ENCODE data around the gene GTF3C6.
"Not testable (repeated sequence)": the region's sequence is repeated elsewhere in the genome, so short reads cannot be mapped to it uniquely, and the experiment has no call there.

The GTF3C6 gene, protein sequence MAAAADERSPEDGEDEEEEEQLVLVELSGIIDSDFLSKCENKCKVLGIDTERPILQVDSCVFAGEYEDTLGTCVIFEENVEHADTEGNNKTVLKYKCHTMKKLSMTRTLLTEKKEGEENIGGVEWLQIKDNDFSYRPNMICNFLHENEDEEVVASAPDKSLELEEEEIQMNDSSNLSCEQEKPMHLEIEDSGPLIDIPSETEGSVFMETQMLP

DNA sequence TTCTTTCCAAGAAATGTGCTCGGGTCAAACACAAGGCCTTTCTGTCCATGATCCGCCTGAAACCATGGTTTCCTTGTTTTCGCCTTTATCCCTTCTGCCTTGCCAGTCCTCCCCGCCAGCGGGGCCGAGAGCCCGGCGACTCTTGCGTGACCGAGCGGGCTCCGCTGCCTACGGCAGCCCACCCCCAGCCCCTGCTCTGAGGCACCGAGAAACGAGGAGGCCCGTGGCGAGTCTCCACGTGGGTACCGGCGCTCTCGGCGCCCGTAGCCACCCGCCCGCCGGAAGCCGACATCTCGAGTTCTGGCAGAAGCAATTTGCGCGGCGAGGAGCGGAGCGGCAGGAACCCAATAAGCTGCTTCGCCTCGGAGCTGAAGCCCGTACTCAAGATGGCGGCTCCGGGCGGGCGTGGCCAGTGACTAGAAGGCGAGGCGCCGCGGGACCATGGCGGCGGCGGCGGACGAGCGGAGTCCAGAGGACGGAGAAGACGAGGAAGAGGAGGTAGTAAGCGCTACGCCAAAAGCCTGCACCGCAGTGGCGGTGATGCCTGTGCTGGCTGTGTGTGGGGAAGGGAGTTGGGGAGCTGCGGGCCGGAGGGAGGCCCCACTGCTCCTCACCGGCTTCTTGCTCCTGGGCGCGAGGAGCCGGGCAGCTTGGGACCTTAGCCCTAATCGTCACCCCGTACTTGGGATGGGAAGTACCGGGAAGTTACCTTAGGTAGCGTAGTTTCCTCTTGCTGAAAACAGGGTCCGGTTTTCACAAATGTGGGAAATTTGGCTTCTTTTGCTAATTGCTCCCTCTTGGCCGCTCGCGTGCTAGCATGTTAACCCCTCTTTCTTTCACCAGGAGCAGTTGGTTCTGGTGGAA is at the start of gene GTF3C6:
Gene GTF3C6 (plus strand): TSS at position 378 of the 864 bp plus-strand sequence. CDS start 64 bp downstream, at position 442.
- in situ Hi-C loops (cut with MboI; ENCODE audit: low sequenced_read_pairs): no loop called here

DNA sequence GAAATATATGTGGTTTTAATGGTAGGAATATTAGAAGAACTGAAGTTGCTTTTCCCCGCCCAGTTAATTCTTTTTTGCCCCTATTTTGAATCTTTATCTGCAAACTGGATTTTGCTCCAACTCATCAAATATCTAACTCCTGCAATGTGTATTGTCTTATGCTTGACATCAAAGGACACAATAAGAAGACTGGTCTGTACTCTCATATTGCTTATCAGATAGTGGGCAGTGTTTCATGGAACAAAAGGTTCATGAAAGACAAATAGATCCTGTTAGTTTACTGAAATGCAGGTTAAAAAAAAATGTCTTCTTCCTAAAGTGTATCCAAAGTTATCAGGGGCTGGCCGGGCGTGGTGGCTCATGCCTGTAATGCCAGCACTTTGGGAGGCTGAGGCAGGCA is 27.7 kb upstream of the GTF3C6 start:
- in situ Hi-C loops (cut with MboI; ENCODE audit: low sequenced_read_pairs): no loop called here

DNA sequence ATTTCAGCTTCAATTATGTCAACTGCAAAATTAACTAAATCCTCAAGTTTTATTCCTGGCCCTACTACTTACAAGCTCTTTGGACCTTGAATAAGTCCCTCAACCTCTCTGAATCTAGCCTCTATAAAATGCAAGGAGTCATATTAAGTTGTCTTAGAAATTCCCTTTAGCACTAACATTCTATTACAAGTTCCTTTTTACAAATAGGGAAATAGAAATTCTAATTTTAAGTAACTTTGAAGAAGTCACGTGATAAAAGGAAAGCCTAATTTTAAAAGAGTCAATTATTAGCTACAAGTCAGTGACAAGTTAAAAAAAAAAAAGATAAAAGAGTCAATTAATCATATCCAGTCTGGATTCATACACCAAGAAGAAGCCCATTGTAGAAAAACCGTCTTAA is 24.6 kb upstream of the GTF3C6 start:
- in situ Hi-C loops (cut with MboI; ENCODE audit: low sequenced_read_pairs): no loop called here

DNA sequence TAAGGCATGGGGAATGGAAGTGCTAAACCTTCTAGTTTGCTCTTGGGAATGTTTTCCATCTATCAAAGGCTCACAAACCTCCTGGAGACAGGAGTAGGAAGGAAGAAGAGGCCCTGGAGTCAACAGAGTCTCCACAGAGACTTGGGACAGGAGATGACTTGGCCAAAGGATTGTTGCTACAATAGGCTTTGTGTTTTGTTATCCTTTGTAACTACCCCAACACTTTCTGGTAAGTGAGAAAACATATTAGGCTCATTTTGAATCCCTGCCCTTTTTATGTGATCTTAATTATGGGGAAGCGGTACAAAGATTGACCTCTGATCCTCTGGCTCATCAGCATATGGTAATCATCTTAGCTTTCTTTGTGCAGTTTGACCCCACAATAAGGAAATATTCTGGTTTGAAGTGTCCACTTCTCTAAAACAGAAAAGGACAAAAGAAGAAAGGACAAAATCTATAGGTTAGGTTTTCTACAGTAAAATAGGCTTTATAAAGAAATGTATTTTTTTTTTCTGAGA is 24.1 kb upstream of the GTF3C6 start:
- in situ Hi-C loops (cut with MboI; ENCODE audit: low sequenced_read_pairs): no loop called here

DNA sequence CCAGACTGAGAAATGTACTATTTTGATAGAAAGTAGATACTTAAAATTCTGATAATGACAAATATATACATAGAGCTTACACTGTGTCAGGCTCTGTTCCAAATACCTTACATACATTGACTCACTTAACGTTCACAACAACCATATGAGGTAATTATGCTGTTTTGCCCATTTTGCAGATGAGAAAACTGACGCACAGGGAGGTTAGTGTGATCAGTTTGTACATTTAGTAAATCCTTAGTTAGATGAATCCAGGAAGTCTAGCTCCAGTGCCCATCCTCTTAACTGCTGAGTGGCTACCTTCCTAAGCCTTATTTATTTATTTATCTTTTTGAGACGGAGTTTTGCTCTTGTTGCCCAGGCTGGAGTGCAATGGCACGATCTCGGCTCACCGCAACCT is 23.3 kb upstream of the GTF3C6 start:
- in situ Hi-C loops (cut with MboI; ENCODE audit: low sequenced_read_pairs): no loop called here

DNA sequence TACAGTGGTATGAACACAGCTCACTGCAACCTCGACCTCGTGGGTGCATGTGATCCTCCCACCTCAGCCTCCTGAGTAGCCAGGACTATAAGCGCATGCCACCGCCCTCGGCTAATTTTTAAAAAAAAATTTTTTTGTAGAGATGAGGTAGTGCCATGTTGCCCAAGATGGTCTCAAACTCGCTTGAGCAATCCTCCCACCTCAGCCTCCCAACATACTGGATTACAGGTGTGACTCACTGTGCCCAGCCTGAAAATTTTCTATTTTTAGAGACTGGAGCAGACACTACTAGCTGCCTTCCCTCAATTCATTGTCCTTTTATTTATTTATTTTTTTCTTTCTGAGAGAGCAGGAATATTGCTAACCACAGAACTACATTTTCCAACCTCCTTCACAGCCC is 20.3 kb upstream of the GTF3C6 start:
- in situ Hi-C loops (cut with MboI; ENCODE audit: low sequenced_read_pairs): no loop called here

DNA sequence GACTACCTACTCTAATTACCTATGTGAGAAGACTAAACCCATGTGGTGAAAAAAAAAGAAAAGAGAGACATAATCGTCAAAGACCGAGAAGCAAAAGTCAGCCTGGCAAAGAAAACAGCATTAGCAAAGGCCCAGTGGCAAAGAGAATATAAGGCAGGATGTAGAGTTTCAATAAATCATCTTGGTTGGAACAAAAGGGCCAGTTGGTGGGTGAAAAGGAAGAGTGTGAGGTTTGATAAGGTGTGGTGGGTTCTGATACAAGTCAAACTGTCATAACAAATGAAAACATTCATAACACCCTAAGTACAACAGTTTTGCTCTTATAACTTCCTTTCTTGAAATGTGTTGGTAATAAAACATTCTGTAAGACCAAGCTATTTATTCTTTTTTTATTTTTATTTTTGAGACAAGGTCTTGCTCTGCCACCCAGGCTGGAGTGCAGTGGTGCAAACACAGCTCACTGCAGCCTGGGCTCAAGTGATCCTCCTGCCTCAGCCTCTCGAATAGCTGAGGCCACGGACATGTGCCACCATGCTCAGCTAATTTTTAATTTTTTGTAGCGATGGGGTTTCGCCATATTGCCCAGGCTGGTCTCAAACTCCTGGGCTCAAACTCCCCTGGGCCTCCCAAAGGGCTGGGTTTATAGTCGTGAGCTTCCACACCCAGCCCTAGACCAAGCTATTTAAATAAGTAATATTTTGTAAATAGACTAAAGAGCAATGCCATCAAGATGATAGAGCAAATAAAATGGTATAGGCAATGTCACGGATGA is 18.9 kb upstream of the GTF3C6 start:
- in situ Hi-C loops (cut with MboI; ENCODE audit: low sequenced_read_pairs): no loop called here

DNA sequence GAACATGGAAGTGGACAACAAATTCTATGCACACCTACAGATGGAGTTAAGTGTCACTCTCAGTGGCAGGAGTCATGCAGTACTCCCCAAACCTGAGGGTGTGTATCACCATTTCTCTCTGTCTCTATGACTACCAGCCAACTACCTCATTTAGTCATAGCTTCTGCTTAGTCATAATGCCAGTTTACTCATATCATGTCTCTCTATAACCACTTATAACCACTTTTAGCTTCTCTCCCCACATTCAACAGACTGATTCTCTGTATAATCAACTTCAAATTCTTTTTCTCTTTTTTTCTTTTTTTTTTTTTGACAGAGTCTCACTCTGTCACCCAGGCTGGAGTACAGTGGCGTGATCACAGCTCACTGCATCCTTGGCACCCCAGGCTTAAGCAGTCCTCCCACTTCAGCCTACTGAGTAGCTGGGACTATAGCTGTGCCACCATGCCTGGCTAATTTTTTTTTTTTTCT is 13.8 kb upstream of the GTF3C6 start:
- in situ Hi-C loops (cut with MboI; ENCODE audit: low sequenced_read_pairs): no loop called here

DNA sequence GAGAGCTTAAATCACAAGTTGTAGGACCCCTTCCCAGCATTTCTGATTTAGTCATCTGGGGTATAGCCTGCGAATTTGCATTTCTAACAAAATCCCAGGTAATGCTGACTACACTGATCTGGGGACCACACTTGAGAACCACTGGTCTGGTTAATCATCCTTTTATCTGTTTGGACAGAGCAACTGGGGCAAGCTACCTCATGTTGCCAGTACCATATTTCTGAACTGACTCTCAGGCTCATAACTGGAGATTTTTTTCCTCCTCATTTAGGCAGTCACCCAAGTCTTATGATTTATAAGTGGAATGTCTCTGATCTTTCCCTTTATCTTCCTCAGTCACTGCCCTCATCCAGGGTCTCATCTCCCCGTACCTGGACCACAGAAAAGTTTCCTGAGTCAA is 12.0 kb upstream of the GTF3C6 start:
- in situ Hi-C loops (cut with MboI; ENCODE audit: low sequenced_read_pairs): no loop called here

DNA sequence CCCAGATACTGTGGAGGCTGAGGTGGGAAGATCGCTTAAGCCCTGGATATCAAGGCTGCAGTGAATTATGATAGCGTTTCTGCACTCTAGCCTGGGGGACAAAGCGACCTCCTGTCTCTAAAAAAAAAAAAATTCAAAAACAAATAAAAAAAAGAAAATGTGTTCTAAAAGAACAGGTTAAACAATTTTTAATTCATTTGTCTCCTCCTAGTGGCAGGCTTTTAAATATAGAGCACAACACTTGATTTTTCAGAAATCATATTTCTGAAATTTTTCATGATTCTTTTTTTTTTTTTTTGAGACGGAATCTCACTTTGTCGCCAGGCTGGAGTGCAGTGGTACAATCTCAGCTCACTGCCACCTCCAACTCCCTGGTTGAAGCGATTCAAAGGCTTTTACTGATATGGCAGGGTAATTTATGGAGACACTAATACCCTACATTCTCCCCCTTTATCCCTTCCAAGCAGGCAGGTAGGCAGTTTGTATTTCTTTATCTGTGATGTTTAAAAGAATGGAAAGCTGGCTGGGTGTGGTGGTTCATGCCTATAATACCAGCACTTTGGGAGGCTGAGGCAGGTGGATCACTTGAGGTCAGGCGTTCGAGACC is 8.7 kb upstream of the GTF3C6 start:
- in situ Hi-C loops (cut with MboI; ENCODE audit: low sequenced_read_pairs): no loop called here

DNA sequence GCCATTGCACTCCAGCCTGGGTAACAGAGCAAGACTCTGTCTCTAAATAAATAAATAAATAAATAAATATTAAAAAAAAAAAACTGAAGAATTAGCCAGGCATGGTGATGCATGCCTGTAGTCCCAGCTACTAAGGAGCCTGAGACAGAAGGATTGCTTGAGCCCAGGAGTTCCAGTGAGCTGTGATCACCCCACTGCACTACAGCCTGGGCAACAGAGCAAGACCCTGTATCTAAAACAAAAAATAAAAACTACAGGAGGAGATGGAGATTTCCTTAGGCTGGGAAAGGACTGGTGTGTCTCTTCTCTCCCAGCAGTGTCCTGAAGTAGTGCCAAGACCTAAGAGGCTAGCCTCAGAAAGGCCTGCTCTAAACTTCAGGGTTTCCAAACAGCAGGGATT is 8.1 kb upstream of the GTF3C6 start:
- in situ Hi-C loops (cut with MboI; ENCODE audit: low sequenced_read_pairs): no loop called here

DNA sequence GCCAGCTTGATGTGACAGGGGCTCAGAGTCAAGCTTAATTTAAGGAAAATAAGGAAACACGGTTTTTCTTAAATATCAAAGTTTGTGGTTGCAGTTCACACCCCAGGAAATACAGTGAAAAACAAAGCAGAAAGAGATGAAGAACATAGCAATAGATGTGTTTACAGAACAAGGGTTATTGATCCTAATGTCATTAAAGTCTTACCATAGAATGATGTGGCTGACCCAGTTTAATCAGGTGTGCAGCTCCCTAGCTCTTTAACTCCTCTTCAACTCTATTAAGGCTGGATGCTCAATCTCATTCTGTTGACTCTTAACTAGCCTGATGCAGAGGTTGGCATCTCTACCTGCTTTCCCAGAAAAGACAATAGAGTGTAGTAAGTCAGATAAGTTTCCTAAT is 7.5 kb upstream of the GTF3C6 start:
- in situ Hi-C loops (cut with MboI; ENCODE audit: low sequenced_read_pairs): no loop called here

DNA sequence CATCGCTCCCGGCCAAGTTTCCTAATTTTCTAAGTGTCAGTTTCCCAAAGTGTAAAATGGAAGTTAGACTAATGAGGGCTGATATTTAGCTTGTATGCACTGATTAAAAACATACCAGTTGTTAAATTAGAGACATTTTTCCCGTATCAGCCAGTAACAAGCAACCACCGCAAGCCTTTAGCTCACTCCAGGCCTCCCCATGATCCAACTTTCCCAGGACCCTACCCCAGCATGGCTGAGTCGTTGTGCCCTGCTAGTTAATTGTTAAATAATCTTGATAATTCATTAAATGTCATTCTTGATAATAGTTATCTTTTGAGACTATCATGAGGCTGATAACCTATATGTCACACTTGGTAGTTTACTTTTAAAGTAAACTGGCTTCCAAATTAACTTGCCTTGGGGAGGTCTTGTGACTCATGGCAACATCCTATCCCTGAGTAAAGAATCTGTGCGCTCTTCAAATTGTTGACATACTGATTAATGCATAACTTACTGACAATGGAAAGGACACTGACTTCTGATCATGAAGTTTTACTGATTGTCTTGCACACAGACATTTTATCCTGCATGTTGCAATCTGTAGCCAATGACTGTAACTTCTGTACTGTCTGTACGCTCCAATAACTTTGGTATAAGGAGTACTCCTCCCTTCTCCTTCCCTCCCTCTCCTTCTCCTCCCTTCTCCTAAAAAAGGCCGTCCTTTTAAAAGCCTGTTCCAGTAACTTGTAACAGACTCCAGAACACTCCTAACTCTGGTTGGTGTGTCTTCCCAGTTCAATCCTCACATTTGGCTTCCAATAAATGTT is 6.3 kb upstream of the GTF3C6 start:
- in situ Hi-C loops (cut with MboI; ENCODE audit: low sequenced_read_pairs): no loop called here

DNA sequence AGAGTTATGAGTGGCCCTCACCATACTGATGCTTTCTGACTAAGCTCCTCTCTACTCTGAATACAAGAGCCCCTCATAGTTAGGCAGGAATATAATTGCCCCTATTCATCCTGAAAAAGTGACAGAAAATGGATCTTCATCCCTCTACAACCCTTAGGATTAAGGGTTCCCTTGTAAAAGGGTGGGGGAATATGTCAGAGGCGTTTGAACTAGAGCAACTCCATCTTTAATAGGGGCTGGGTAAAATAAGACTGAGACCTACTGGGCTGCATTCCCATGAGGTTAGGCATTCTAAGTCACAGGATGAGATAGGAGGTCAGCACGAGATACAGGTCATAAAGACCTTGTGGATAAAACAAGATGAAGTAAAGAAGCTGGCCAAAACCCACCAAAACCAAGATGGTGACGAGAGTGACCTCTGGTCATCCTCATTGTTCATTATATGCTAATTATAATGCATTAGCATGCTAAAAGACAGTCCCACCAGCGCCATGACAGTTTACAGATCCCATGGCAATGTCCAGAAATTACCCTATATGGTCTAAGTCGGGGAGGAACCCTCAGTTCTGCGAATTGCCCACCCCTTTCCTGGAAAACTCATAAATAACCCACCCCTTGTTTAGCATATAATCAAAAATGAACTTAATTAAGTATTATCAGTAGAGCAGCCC is 4.7 kb upstream of the GTF3C6 start:
- in situ Hi-C loops (cut with MboI; ENCODE audit: low sequenced_read_pairs): no loop called here

DNA sequence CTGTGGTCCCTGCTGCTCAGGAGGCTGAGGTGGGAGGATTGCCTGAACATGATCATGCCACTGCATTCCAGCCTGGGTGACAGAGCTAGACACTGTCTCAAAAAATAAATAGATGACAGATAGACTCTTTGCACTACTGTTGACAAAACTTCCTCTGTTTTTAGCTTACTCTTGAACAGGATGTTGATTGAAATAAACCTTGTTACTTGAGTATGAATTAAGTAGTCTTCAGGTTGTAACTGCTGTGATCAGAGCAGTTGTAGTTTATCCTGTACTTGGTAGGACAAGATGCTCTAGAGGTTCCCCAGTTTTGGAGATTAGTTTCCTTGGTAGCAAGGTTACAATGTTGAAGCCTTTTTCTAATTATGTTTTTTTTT is 1.5 kb downstream of the GTF3C6 start:
- in situ Hi-C loops (cut with MboI; ENCODE audit: low sequenced_read_pairs): no loop called here

DNA sequence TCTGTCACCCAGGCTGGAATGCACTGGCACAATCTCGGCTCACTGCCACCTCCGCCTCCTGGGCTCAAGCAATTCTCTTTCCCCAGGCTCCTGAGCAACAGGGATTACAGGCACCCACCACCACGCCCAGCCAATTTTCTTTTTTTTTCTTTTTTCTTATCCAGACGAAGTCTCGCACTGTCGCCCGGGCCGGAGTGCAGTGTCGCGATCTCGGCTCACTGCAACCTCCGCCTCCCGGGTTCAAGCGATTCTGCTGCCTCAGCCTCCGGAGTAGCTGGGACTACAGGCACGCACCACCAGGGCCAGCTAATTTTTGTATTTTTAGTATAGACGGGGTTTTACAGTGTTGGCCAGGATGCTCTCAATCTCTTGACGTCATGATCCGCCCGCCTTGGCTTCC is 4.1 kb downstream of the GTF3C6 start:
- in situ Hi-C loops (cut with MboI; ENCODE audit: low sequenced_read_pairs): not testable (repeated sequence)

DNA sequence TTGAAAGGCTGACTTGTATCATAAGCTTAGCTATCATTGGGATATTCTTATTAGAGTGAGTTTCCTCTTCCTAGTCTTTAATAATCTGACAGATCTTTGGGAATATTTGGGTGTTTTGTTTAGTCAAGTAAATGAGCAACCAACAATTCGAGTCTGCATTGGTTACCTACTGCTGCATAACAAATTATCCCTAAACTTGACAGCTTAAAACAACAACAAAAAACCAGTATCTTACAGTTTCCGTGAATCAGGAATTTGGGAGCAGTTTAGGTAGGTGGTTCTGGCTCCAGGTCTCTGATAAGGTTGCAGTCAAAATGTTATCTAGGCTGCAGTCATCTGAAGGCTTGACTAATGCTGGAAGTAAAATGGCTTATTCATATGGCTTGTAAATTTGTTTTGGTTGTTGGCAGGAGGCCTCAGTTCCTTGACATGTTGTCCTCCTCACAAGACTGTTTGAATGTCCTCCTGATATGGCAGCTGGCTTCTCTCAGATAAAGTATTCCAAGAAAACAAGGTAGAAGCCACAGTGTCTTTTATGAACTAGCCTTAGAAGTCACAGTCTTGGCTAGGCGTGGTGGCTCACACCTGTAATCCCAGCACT is 7.2 kb downstream of the GTF3C6 start:
- in situ Hi-C loops (cut with MboI; ENCODE audit: low sequenced_read_pairs): no loop called here

DNA sequence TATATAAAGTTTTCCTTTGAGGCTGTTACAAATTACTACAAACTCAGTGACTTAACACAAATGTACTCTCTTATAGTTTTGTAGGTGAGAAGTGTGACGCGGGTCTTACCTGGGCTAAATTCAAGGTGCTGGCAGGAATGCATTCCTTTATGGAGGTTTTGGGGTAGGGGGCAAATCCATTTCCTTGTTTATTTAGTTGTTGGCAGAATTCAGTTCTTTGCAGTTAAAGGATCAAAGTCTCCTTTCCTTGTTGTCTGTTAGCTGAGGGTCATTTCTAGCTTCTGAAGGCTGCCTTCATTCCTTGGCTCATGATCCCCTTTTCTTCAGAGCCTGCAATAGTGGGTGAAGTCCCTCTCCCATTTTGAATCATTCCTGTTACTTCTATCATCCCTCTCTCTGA is 10.2 kb downstream of the GTF3C6 start:
- in situ Hi-C loops (cut with MboI; ENCODE audit: low sequenced_read_pairs): not testable (repeated sequence)

DNA sequence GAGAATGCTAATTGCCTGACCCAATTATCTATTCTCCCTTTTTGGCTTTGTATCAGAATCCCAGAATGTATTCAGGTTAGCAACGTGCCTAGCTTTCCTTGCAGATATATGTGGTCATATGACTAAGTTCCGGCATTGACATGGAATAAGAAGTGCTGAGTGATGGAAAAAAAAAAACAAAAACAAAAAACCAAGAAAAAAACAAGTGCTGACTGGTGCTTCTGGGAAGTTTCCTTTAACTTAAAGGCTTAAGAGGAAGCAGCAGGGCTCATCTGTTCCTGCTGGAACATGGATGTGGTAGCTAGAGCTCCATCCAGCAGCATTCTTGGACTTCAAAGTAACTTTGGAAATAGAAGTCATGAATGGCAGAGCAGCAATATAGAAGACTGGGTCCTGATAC is 13.0 kb downstream of the GTF3C6 start:
- in situ Hi-C loops (cut with MboI; ENCODE audit: low sequenced_read_pairs): no loop called here

Measured in hTERT RPE-1 (cell line).